Measurements from ENCODE around the gene OSCP1. TPM values are rescaled to one million over a fixed set of nuclear protein-coding genes. Genes with fewer than 3 reads are reported as not detected.
A peak's percentile ranks its signal among the peaks of the same experiment; 100 is the strongest.

The OSCP1 gene
- total RNA-seq, 1 experiment from 2014 or later: 3.2 TPM

DNA sequence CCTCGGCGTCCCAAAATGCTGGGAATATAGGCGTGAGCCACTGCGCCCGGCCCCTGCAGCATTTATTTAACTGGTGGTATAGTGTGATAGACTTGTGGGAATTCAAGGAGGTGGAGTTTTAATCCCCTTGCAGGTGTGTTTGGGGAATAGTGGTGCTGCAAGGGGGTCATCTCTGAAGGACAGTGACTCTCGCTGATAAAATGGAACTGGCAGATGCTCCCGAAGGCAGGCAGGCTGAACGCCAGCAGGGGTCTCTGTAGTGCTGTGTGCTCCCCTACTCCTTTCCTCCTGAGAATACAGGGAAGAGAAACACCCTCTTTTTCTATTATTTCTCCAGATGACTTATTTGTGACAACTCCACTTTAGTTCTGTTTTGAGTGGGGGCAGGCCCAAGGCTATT lies 4.0 kb downstream of the OSCP1 start:
- Histone ChIP-seq H4K5ac (ENCODE audit: insufficient read length, low read depth, low read length) (no peak overlapping the region), H3K4me1 (ENCODE audit: insufficient read depth, low read length) (no peaks in the 10 kb centered on the region), H3K4me2 (ENCODE audit: insufficient read depth, insufficient read length, low read length) (no peak overlapping the region), H3K79me2 (ENCODE audit: insufficient read depth, low read length) (no peaks in the 10 kb centered on the region), H4K8ac (replicated peaks; ENCODE audit: insufficient read length, low read depth, low read length) (no peak overlapping the region), H4K91ac (ENCODE audit: insufficient read length, low read depth, low read length) (no peak overlapping the region), H2AFZ (ENCODE audit: low read length) (no peak overlapping the region), H3T11ph (ENCODE audit: low read length) (no peak overlapping the region), H3K56ac (ENCODE audit: insufficient read length, low read depth, low read length) (no peak overlapping the region), H3K27ac (ENCODE audit: insufficient read length, low read depth, low read length) (no peak overlapping the region), H3K27me3 (ENCODE audit: insufficient read depth, low read length) (no peaks in the 10 kb centered on the region), H2BK20ac (ENCODE audit: low read depth, low read length, poor library complexity, severe bottlenecking) (no peak overlapping the region), H2BK15ac (ENCODE audit: low read depth, low read length) (no peak overlapping the region), H2AK5ac (ENCODE audit: insufficient read length, low read length) (no peak overlapping the region), H2BK120ac (ENCODE audit: low read depth, low read length, poor library complexity, severe bottlenecking) (no peak overlapping the region), H3K23me2 (ENCODE audit: insufficient read length, low read depth, low read length, poor library complexity, severe bottlenecking) (peaks cover 9% of the 10 kb centered on the region), H3K18ac (ENCODE audit: insufficient read length, low read depth, low read length) (no peak overlapping the region), H2BK12ac (ENCODE audit: insufficient read length, low read depth, low read length) (no peak overlapping the region), H3K23ac (ENCODE audit: insufficient read length, low read depth, low read length) (no peak overlapping the region), H3K9ac (ENCODE audit: extremely low read depth, insufficient read length, low read length) (no peak overlapping the region), H4K20me1 (ENCODE audit: control insufficient read depth, insufficient read depth, insufficient read length) (no peaks in the 10 kb centered on the region), H3K79me1 (ENCODE audit: insufficient read depth, low read depth, low read length, poor library complexity, severe bottlenecking) (no peaks in the 10 kb centered on the region), H3K14ac (ENCODE audit: insufficient read depth, low read length) (no peak overlapping the region), H2BK5ac (ENCODE audit: insufficient read length, low read length) (no peak overlapping the region), H3K4ac (ENCODE audit: low read depth, low read length) (no peak overlapping the region), H3K9me3 (ENCODE audit: control insufficient read depth, low read depth, low read length) (no peaks in the 10 kb centered on the region)
- Mint-ChIP-seq H3K4me1 (peaks cover 10 to 15% of the 10 kb centered on the region in 2 experiments), H3K4me3 (peak overlapping the region in 1 of 2 experiments; percentile 4; a peak in 1 of 5 replicates), H3K9me3 (no peaks in the 10 kb centered on the region), H3K27me3 (ENCODE audit: low read depth) (peaks cover 1% of the 10 kb centered on the region; the same call in 1 of the 2 replicates), H3K27ac (peak overlapping the region; percentile 33 to 77 (median 36); a peak in 2 of 7 replicates), H3K36me3 (ENCODE audit: insufficient read depth in 1 of 3, low read depth in 3 of 3) (no peaks in the 10 kb centered on the region)
- no CpG with 5 or more reads among the region's 8 CpGs for WGBS (ENCODE audit: extremely low coverage, insufficient read length, low lambda C conversion rate)
- peak; percentile 81 for DNase-seq
- TF ChIP-seq CTCF (conservative IDR thresholded peaks at IDR 0.05): peak; percentile 72
